ENCODE data around the gene BCL7C.

The BCL7C gene

GRCh38 chr16:30843501-30843900 lies 50.4 kb downstream of the BCL7C start:
- Mint-ChIP-seq H3K27me3 (ENCODE audit: low read depth) (peaks cover 6% of the 10 kb centered on the region), H3K36me3 (ENCODE audit: low read depth) (no peaks in the 10 kb centered on the region), H3K27ac (no peak overlapping the region), H3K4me3 (no peak overlapping the region), H3K4me1 (ENCODE audit: low read depth) (peaks cover 9% of the 10 kb centered on the region), H3K9me3 (no peaks in the 10 kb centered on the region)

- Mint-ChIP-seq H3K27ac (no peak overlapping the region), H3K9me3 (no peaks in the 10 kb centered on the region), H3K27me3 (ENCODE audit: low read depth) (peaks cover 6% of the 10 kb centered on the region), H3K4me3 (no peak overlapping the region), H3K4me1 (ENCODE audit: low read depth) (peaks cover 9% of the 10 kb centered on the region), H3K36me3 (ENCODE audit: low read depth) (no peaks in the 10 kb centered on the region)
Observed at GRCh38 chr16:30842971-30843370, 50.9 kb downstream of the BCL7C start.

GRCh38 chr16:30841332-30841731 lies 52.5 kb downstream of the BCL7C start:
- Mint-ChIP-seq H3K4me3 (no peak overlapping the region), H3K4me1 (ENCODE audit: low read depth) (peaks cover 9% of the 10 kb centered on the region), H3K36me3 (ENCODE audit: low read depth) (no peaks in the 10 kb centered on the region), H3K27ac (no peak overlapping the region), H3K27me3 (ENCODE audit: low read depth) (peaks cover 6% of the 10 kb centered on the region), H3K9me3 (no peaks in the 10 kb centered on the region)

GRCh38 chr16:30840611-30841010 lies 53.3 kb downstream of the BCL7C start:
- Mint-ChIP-seq H3K27me3 (ENCODE audit: low read depth) (peaks cover 6% of the 10 kb centered on the region), H3K36me3 (ENCODE audit: low read depth) (no peaks in the 10 kb centered on the region), H3K27ac (no peak overlapping the region), H3K4me3 (no peak overlapping the region), H3K9me3 (no peaks in the 10 kb centered on the region), H3K4me1 (ENCODE audit: low read depth) (peaks cover 9% of the 10 kb centered on the region)

GRCh38 chr16:30839523-30840227 lies 54.2 kb downstream of the BCL7C start:
- no peaks in the 10 kb centered on the region for H3K9me3 Mint-ChIP-seq
- H3K4me3 Mint-ChIP-seq: no peak overlapping the region
- H3K36me3 Mint-ChIP-seq (ENCODE audit: low read depth): no peaks in the 10 kb centered on the region
- peaks cover 2% of the 10 kb centered on the region for H3K4me1 Mint-ChIP-seq (ENCODE audit: low read depth)
- H3K27me3 Mint-ChIP-seq (ENCODE audit: low read depth): peaks cover 6% of the 10 kb centered on the region
- no peak overlapping the region for H3K27ac Mint-ChIP-seq

- no peak overlapping the region for H3K4me3 Mint-ChIP-seq
- no peaks in the 10 kb centered on the region for H3K9me3 Mint-ChIP-seq
- H3K27me3 Mint-ChIP-seq (ENCODE audit: low read depth): peaks cover 6% of the 10 kb centered on the region
- H3K27ac Mint-ChIP-seq: no peak overlapping the region
- no peaks in the 10 kb centered on the region for H3K4me1 Mint-ChIP-seq (ENCODE audit: low read depth)
- no peaks in the 10 kb centered on the region for H3K36me3 Mint-ChIP-seq (ENCODE audit: low read depth)
Observed at GRCh38 chr16:30838876-30839471, 54.9 kb downstream of the BCL7C start.

- H3K9me3 Mint-ChIP-seq: no peaks in the 10 kb centered on the region
- H3K27ac Mint-ChIP-seq: no peak overlapping the region
- H3K4me3 Mint-ChIP-seq: no peak overlapping the region
- H3K4me1 Mint-ChIP-seq (ENCODE audit: low read depth): no peaks in the 10 kb centered on the region
- no peaks in the 10 kb centered on the region for H3K36me3 Mint-ChIP-seq (ENCODE audit: low read depth)
- peaks cover 6% of the 10 kb centered on the region for H3K27me3 Mint-ChIP-seq (ENCODE audit: low read depth)
Observed at GRCh38 chr16:30837904-30838303, 56.0 kb downstream of the BCL7C start.
